HS-5 (cell line): Measurements from ENCODE around the gene LARGE1.

ENCODE experiments used
- DNase-seq: peaks from one replicate; pipeline ENCODE4 v3.0.0-alpha.2; 2012; ENCODE audit warnings: low read depth

The LARGE1 gene

DNA sequence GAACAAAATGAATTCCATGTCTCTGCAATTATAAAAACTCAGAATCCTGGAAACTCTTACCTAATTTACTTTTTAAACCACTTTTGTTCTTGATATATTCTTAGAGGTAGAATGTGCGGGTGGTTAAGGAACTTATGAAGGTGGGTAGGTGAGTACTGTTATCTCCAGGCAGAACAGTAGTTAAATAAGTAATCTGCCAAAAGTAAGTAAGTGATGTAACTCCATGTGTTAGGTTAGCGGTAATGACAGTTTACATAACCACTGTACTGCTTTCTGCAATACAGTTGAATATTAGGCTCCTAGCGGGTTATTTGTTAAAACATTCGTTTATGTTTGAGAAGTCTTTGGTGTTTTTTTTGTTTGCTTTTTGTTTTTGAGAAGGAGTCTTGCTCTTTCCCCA lies 7.1 kb downstream of the LARGE1 start:
- DNase-seq = no peak

DNA sequence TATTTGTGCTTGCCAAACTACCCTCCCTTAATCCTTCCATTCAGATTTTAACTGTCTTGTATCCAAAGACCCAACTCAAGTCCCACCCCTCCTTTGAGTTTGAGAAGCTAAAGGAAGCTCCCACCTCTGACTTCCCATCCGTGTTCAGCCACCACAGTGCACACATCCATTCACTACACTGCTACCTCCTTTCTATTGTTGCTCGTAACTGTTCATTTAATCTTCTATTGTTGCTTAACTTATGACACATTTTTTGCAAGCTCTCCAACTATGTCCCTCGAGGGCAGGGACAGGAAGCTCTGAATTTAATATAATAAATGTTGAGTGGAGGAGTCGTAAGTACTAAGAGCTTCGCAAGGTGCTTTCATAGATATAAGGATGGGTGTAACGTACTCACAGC lies 10.4 kb downstream of the LARGE1 start:
- DNase-seq = no peak

DNA sequence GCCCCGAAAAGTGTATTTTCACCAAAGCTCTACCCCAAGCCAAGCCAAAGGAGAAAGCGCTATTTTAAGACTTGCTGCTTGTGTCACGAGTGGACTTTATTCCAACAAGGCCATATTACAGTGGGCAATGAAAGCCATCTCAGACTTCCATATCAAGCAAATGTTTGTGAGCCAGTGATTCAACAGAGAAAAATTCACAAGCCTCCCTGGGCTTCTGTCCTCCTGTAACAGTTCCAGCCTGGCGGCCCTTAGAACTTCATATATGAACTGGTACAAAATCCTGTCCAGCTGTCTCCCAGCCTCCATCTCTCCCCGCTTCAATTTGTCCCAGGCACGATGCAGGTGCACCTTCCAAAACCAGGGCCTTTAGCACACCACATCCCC lies 11.2 kb downstream of the LARGE1 start:
- DNase-seq = no peak

DNA sequence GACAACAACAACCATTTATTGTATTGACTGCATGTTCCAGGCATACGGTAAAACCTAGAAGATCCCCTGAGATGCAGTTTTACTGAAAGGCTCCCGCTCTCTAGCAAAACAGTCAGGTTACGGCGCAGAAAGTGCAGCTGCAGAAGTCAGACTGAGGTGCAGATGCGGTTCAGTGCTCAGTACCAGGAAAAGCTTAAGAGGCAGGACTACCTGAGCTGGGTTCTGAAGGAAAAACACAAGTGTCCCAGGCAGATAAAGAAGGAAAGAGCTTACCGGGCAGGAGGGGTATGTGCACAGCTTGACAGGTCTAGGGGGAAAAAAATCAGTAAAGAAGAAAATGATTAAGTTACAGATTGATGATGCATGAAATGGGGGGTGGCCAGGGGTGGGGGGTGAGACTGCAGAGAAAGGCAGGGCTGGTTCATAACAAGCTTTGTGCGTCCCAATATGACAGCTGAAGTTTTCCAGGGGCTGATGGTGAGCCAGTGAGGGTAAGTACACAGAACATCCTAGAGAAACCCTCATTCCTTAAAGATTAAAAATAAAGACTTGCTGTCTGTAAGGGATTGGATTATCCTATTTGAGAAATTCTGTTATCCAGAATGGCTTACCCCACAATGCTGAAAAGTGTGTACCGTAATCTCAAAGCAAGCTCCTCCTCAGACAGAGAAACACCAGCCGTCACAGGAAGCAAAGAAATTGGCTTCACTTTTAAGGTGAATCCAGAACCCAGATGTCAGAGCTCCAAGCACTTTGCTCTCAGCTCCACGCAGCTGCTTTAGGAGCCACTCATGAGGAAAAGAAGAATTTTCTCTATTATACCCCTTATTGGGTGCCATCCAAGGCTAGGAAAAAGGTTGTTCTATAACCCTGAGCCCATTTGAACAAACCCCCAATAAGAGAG lies 11.9 kb downstream of the LARGE1 start:
- no peak for DNase-seq

DNA sequence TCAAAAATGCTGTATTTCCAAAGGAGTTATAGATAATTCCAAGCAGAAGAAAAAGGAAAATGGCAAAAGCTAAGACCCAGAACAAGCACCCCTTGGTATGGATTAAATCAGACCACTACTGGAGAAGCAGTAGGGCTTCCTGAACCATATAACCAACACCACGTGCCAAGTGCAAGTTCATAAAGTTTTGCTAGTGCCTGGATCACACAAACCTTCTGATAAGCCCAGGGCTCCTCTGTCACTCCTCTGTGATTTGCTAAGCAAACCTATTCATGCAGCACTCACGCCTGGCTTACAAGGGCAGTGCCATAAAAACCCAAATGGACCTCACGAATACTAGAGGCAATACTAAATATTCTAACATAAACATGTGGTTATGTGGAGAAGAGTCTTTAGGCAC lies 13.3 kb downstream of the LARGE1 start:
- DNase-seq = no peak

DNA sequence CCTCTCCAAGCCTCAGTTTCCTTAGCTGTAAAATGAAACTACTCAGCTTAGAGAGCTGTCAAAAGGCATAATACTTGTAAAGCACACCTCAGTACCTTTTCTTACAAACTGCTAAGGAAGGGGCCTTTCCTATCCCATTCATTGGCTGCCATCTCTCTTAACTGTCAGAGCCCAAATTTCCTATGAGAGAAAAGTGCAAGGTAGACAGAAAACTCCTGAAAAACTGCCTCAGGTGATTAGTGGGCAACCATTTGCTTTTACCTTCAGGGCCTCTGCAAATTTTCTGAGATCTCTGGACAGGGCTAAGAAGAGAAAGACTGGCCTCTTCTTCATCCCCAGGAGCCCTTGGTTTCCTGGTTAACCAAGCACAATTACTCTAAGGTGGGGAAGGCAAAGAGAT lies 13.8 kb downstream of the LARGE1 start:
- DNase-seq = no peak

DNA sequence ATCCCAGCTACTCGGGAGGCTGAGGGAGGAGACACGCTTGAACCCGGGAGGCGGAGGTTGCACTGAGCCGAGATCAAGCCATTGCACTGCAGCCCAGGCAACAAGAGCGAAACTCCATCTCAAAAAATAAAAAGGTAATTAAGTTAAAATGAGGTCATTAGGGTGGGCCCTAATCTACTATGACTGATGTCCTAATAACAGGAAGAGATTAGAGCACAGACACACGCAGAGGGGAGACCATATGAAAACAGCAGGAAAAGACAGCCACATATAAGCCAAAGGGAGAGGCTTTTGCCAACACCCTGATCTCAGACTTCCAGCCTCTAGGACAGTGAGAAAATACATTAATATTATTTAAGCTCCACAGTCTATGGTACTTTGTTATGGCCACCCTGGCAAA lies 17.3 kb downstream of the LARGE1 start:
- DNase-seq = no peak

DNA sequence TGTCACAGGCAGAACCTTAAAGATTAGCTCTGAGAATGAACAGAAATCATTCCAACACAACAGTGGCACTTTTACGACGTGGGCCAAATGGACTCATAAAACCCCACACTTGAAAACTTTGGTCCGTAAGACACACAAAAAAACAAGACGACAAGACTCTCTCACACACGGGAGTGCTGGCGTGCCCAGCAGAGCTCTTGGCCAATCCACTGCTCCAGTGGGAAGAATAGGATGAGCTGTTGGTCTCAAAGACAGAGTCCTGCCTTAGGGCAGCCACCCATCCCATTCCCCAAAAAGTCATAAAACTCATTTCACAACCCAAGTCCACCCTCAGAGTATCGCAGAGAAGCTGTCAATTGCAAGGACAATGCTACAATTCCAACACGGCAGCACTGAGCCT lies 18.2 kb downstream of the LARGE1 start:
- no peak for DNase-seq

DNA sequence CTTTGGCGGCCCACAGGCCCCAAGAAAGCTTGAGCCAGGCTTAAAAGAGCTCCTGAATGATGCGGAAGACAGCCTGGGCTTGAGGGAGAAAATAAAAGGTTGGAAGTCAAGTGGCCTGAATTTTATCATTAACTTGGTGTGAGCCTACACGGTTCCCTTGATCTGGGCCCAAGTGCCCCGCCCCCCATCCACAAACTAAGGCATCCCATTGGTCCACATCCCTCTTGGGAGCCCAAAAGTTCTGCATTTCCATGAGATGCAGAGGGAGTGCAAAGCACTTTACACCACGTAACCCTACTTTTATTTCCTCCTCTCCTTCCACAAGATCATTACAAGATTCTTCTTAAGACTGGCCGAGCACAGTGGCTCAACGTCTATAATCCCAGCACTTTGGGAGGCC lies 22.2 kb downstream of the LARGE1 start:
- no peak for DNase-seq

DNA sequence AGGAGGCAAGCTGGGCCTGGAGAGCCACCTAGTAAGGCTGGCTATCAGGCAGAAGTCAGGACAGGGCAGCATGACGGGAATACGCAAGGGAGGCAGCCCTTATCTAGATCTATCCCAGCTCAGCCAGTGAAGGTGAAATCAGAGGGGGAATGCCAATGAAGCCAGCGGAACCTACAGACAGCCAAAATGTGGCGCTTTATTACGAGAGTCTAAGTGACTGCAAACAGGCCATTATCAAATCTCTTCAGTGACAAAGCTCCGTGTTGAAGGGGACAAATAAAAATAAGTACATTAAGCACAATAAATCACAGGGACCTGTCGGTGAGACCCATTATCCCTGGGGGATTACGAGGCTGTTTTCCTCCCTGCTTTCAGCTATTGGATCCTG lies 22.8 kb downstream of the LARGE1 start:
- no peak for DNase-seq

DNA sequence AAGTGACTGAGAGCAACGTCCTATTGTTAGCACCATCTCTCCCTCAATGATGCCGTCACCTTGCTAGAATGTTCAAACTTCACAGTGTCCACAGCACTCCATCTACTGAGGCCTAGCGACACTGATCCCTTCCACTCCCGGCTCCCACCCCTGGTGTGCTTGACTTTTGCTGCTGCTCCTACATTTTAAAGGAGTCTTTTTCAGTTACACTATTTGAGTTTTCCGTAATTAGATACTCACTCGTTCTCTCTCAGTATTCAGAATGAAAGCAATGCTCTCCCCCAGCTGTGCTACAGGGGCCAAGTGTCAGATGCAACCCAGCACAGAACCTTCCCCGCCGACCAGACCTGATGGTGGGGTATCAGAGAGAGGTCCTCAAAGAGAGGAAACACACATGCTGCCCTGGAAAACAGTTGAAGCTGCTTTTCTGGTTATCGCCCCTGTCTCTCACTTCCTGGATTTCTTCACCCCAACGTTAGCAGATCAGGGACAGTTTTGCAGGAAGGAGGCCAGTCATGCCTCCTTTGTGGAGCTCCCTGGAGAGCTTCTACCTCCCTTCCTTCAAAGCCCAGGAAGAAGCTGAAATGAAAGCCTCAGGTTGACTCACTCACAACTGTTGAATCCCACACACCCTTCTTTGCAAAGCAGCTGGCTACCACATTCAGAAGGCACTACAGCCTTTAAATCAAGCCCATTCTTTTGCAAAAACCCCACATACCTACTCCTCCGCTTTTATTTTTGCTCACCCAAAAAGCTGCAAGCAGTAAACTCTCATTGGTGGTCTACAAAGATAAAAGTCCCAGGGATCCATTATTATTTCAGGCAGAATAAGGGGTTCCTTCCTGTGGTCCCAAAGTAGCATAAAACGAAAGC lies 23.5 kb downstream of the LARGE1 start:
- no peak for DNase-seq

DNA sequence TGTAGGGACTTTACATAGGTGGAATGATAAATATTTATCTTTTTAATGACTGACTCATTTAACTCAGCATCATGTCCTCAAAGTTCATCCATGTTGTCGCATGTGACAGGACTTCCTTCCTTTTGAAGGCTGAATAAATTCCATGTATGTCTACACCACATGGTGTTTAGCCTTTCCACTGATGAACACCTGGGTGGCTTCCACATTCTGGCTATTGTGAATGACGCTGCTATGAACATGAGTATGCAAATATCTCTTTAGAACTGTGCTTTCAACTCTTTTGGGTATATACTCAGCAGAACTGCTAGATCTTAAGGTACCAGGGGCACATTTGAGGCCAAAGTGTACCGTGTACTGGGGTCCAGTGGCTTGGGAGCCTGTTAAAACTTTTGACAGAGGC lies 24.1 kb downstream of the LARGE1 start:
- no peak for DNase-seq

DNA sequence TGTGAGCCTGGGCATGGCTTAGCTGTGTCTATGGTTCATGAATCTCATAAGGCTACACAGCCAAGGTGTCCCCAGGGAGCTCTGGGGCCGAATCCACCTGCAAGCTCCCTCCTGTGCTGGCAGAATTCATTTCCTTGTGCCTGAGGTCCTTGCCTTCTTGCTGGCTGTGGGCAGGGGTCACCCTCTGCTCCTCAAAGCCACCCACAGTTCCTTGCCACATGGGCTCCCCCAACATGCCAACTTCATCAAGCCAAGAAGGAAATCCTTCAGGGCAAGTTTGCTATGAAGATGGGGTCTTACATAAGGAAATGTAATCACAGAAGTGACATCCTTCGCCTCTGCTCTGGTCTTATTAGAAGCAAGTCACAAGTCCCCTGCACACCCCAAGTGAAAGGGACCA lies 24.8 kb downstream of the LARGE1 start:
- no peak for DNase-seq

DNA sequence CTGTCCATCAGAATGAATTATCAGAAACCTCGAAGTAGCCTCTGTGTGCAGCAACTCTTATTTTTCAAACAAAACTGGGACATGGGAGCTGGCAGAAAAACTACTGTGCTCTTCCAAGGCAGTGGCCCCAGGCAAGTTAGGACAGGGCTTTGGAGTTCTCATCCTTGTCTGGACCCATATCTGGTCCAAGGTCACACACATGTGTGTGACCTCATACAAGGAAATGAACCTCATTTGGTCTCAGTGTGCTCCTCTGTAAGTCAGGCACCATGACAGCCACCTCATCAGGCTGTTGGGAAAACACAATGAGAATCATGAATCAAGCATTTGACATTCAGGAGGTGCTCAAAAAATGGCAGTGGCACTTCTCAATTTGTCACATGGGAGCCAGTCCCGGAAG lies 25.8 kb downstream of the LARGE1 start:
- DNase-seq = no peak

DNA sequence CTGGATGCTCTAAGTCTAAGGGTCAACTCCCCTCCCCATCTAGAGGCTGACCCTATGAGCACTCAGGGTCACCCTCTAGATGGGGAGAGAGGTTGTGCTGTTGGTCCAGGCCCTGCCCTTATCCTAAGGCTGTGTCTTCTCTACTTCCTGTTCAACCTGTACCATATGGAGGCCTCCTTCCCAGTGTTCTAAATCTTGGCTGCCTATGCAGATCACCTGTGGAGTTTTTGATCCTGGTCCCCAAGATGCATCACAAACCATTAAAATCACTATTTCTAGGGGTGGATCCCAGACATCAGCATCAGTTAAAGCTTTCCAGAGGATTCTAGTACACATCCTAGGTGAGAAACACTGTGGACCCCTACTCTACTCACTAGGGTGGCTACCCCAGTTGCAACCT lies 26.2 kb downstream of the LARGE1 start:
- DNase-seq = no peak

DNA sequence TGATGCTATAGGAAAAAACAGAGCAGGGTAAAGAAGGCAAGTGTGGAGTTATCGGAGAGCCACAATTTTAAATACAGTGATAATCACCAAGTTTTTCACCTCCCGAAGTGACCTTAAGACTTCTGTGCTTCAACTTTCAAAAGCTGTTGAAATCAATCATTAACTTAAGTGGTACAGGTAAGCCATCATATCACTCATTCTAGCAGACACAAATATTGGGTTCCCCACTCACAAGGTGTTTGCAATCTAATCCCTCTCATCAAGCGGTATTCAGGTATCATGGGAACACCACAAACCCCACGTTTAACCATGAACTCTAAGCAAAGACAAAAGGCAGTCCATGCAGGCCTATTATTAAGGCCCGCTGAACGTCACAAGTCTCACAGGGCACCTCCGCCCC lies 26.8 kb downstream of the LARGE1 start:
- DNase-seq = no peak

DNA sequence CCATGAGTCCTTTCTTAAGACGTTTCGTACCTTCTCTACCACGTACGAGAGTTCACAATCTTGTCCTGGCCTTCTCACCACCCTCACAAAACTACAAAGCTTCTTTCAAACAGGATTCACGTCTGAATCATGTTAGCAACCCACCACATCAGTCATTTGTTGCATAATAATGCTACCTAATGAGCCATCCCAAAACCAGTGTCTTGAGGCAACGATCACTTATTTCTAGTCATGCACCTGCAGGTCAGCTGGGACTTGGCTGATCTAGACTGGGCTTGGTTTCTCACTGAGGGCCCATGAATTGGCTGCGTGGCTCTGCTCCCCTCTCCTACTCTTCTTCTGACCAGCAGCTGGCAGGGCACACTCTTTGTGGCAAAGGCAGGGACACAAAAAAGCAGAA lies 28.3 kb downstream of the LARGE1 start:
- no peak for DNase-seq

DNA sequence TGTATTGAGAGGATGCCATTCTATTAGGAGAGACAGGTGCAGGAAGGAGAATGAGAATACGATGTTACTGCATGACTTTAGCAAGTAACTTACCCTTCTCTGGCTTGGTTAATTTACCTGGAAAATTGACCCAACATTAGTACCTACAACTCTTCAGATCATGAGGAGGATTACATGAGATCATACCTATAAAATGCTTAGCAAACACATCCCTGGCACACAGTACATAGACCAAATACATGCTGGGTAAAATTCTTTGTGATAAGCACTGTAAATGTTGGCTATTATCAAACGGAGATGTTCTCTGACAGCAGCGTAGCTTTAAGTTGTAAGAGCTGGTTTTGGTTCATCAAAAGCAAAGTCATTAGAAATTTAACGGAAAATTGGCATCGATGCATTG lies 28.8 kb downstream of the LARGE1 start:
- DNase-seq = no peak

DNA sequence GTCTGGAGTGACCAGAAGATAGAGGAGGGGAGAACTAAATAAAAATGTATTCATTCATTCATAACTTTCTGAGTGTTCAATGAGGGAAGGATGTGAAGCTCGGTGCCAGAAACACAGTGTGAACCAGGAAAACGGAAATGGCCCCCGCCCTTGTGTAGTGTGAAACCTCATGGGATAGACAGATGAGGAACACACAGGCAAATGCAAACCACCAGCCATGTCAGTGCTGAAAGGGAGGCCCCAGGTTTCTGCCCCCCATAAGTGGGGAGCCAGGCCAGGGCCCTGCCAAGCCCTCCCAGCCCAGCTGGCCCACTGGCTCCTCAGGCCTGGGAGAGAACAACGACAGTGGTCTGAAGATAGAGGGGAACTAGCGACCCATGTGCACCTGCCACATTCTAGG lies 30.5 kb downstream of the LARGE1 start:
- DNase-seq = no peak

DNA sequence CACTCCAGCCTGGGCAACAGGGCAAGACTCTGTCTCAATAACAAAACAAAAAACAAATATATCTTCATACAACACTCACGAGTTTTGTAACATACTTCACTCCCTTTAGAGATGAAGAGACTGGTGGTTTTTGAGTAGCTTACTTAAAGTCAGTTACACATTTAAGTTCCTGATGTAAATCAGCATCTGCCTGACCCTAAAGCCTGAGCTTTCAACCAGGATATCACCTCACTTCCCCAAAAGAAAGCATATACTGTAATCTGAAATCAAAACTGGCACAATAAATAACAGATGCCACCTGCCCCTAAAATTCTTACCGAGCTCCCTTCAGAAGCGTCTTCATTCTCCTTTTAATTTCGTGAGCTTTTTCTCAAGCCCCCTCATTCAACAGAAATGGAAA lies 31.5 kb downstream of the LARGE1 start:
- no peak for DNase-seq

DNA sequence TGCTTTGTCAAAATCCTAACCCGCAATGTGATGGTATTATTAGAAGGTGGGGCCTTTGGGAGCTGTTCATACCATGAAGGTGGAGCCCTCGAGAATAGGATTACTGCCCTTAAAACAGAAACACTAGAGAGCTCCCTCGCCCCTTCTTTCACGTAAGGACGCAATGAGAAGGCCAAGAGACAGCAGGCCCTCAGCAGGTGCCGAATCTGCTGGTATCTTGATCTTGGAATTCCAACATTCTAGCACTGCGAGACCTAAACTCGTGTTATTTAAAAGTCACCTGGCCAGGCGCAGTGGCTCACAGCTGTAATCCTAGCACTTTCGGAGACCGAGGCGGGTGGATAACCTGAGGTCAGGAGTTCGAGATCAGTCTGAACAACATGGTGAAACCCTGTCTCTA lies 33.1 kb downstream of the LARGE1 start:
- DNase-seq = no peak

DNA sequence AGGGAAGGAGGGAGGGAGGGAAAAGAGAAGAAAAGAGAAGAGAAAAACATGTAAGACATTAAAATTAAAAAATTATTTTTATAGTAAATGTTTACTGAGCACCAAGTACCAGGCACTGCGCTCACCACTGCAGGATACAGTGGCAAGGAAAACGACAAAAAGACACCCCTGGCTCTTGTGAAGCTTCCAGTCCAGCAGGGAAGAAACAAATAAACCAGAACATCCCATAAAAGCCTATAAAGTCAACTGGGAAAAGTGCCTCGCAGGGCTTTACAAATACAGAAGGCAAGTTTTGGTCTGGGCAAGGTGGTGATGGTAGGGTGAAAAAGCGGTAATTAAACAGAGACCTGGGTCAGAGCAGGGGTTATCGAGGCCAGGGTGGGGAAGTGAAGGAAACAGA lies 33.6 kb downstream of the LARGE1 start:
- DNase-seq = no peak

DNA sequence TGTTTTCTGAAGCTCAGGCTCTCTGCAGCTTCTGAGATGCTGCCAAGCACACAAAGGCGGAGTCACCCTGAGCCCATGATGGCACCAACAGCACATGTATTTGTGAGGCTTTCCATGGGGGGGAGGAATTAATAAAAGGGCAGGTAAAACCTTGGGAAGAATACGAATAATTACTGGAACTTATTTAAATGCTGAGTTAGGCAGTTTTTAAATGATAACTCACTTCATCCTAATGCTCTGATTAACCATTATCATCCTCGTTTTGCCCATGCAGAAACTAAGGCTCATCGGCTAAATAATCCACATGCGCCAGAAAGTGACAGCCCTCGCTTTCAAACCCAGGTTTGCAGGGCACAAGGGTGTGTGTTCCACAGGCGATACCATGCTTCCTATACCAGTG lies 35.4 kb downstream of the LARGE1 start:
- no peak for DNase-seq
